Measurements from ENCODE around the gene AMOTL2. TPM values are rescaled to one million over a fixed set of nuclear protein-coding genes. Genes with fewer than 3 reads are reported as not detected.

AMOTL2 gene
- polyA plus RNA-seq (2013), result 0.74 TPM

DNA sequence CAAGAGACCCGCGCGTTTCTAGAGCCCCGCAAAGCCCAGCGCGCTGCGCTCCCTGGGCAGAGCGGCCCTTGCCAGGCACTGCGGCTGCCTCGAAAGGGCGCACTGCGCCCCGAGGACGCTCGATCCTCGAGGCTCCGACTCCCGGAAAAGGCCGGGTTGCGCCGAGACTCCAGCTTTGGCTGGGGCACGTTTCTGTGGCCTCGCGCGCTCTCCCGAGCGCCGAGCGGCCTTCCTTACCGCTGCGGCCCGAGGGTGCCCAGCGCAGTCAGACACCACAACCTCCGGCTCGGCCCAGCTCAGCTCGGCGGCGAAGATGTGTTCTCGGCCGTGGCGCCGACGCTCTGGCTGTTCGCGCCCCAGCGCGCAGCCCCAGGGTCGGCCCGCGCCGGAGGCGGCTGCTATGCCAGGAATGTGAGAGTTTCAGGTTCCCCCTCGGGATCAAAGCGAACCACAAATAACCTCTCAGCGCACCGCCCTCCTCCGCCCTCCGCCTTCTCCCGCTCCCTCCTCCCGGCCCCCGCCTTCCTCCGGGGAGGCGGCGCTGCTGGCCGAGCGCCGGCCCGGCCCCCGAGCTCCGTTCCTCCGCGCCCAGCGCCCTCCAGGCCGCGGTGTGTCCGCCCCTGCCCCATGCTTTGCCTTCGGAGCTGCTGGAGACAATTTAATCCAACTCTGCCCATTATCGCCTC lies at the start of gene AMOTL2:
TSS of gene AMOTL2 (minus strand) at position 343 of the 686 bp plus-strand sequence. CDS start 3,014 bp downstream, outside the sequence.
- peaks cover 0 to 27% (median 21%) of the 10 kb centered on the region in 4 experiments for H3K4me1 ChIP-seq (ENCODE audit: control extremely low read depth in 1 of 4, control insufficient read depth in 4 of 4, insufficient read depth in 4 of 4, low read length in 3 of 4)

DNA sequence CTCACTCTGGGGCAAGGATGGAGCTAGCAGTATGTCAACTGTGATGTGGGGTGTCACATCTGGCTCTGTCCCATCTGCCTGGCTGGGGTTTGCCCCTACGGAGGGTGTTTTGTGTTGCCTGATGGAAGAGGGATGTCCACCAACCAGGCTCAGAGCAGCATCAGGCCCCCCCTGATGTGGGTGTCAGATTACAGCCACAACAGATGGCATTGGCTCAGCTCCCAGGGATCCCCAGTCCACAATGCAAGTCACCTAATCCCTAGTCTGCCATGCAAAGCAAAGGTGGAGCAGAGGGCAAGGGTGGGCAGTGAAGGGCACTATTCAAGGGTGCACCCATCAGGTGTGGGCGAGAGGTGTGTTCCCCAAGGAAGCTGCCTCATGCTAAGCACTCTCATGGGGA lies 48.9 kb upstream of the AMOTL2 start:
- ChIA-PET POLR2A (no interaction called here), CTCF (interaction anchor here (0.9 to 1.6 kb wide), 2 partner anchors 10 to 22 kb away, joined by 3 read pairs; no protein-coding TSS in a partner anchor)
- no peak overlapping the region for H3K4me3 ChIP-seq (ENCODE audit: control insufficient read depth in 1 of 7, extremely low read depth in 1 of 7, insufficient read depth in 4 of 7, low read depth in 2 of 7, low read length in 6 of 7)
- no peaks in the 10 kb centered on the region for H3K9me3 ChIP-seq (ENCODE audit: control extremely low read depth in 1 of 5, control insufficient read depth in 4 of 5, insufficient read depth in 2 of 5, low read depth in 1 of 5, low read length in 4 of 5)
- H3K4me1 ChIP-seq (ENCODE audit: control extremely low read depth in 1 of 4, control insufficient read depth in 4 of 4, insufficient read depth in 4 of 4, low read length in 3 of 4), result no peaks in the 10 kb centered on the region
- H3K27ac ChIP-seq (ENCODE audit: insufficient read depth in 1 of 2, low read depth in 1 of 2, low read length in 2 of 2, poor library complexity in 1 of 2, severe bottlenecking in 2 of 2), result no peak overlapping the region
- 60% methylated on average over 1 of the region's 2 CpGs for WGBS (ENCODE audit: insufficient coverage)
- peaks cover 0 to 4% (median 0%) of the 10 kb centered on the region in 5 experiments for H3K27me3 ChIP-seq (replicated peaks in 2 of 5; ENCODE audit: control insufficient read depth in 4 of 5, insufficient read depth in 5 of 5, low read length in 4 of 5)
- no peaks in the 10 kb centered on the region for H3K36me3 ChIP-seq (ENCODE audit: control insufficient read depth in 4 of 4, insufficient read depth in 4 of 4, low read length in 3 of 4)
- DNase-seq, result no peak

More for the DNA sequence above, at the start of gene AMOTL2:
- WGBS (ENCODE audit: insufficient coverage), result under 1% methylated on average over 58 of the region's 78 CpGs
- Histone ChIP-seq H3K27me3 (replicated peaks in 2 of 5; ENCODE audit: control insufficient read depth in 4 of 5, insufficient read depth in 5 of 5, low read length in 4 of 5) (peaks cover 0 to 49% (median 26%) of the 10 kb centered on the region in 5 experiments), H3K36me3 (ENCODE audit: control insufficient read depth in 4 of 4, insufficient read depth in 4 of 4, low read length in 3 of 4) (no peaks in the 10 kb centered on the region), H3K9me3 (ENCODE audit: control extremely low read depth in 1 of 5, control insufficient read depth in 4 of 5, insufficient read depth in 2 of 5, low read depth in 1 of 5, low read length in 4 of 5) (no peaks in the 10 kb centered on the region), H3K4me3 (ENCODE audit: control insufficient read depth in 1 of 7, extremely low read depth in 1 of 7, insufficient read depth in 4 of 7, low read depth in 2 of 7, low read length in 6 of 7) (peak within 1 kb of the TSS; percentile 20 to 71 (median 58)), H3K27ac (ENCODE audit: insufficient read depth in 1 of 2, low read depth in 1 of 2, low read length in 2 of 2, poor library complexity in 1 of 2, severe bottlenecking in 2 of 2) (no peak within 1 kb of the TSS)
- POLR2A ChIA-PET, result no interaction called here
- CTCF ChIA-PET, result interaction anchor here (0.7 to 3.4 kb wide), 5 partner anchors 9 to 100 kb away, joined by 3 to 16 read pairs (median 3); no protein-coding TSS in a partner anchor
- peak; percentile 28 to 64 (median 58) for DNase-seq

DNA sequence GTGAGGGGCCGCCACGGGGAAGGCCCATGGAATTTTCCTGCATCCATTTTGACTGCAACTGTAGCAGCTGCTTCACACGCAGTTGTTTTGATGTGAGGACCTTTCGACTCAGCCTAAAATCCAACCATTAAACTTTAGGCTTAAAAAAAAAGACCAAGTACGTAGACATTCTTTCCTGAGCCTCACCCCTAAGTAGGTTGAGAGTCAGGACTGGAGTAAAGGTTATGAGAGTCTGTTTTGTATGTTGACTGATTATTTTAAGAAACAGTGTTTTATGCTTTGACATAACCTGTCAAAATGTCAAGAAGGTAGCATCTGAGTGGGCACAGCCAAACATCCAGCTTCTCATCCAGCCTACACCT lies 45.7 kb upstream of the AMOTL2 start:
- peaks cover 0 to under 1% (median 0%) of the 10 kb centered on the region in 5 experiments for H3K9me3 ChIP-seq (ENCODE audit: control extremely low read depth in 1 of 5, control insufficient read depth in 4 of 5, insufficient read depth in 2 of 5, low read depth in 1 of 5, low read length in 4 of 5)
- H3K4me3 ChIP-seq (ENCODE audit: control insufficient read depth in 1 of 7, extremely low read depth in 1 of 7, insufficient read depth in 4 of 7, low read depth in 2 of 7, low read length in 6 of 7), result no peak overlapping the region
- H3K36me3 ChIP-seq (ENCODE audit: control insufficient read depth in 4 of 4, insufficient read depth in 4 of 4, low read length in 3 of 4), result no peaks in the 10 kb centered on the region
- ChIA-PET CTCF (no interaction called here), POLR2A (no interaction called here)
- peaks cover 0 to 4% (median 0%) of the 10 kb centered on the region in 5 experiments for H3K27me3 ChIP-seq (replicated peaks in 2 of 5; ENCODE audit: control insufficient read depth in 4 of 5, insufficient read depth in 5 of 5, low read length in 4 of 5)
- no peaks in the 10 kb centered on the region for H3K4me1 ChIP-seq (ENCODE audit: control extremely low read depth in 1 of 4, control insufficient read depth in 4 of 4, insufficient read depth in 4 of 4, low read length in 3 of 4)
- no peak overlapping the region for H3K27ac ChIP-seq (ENCODE audit: insufficient read depth in 1 of 2, low read depth in 1 of 2, low read length in 2 of 2, poor library complexity in 1 of 2, severe bottlenecking in 2 of 2)
- DNase-seq, result no peak
- WGBS (ENCODE audit: insufficient coverage), result 96% methylated on average over 5 of the region's 5 CpGs

DNA sequence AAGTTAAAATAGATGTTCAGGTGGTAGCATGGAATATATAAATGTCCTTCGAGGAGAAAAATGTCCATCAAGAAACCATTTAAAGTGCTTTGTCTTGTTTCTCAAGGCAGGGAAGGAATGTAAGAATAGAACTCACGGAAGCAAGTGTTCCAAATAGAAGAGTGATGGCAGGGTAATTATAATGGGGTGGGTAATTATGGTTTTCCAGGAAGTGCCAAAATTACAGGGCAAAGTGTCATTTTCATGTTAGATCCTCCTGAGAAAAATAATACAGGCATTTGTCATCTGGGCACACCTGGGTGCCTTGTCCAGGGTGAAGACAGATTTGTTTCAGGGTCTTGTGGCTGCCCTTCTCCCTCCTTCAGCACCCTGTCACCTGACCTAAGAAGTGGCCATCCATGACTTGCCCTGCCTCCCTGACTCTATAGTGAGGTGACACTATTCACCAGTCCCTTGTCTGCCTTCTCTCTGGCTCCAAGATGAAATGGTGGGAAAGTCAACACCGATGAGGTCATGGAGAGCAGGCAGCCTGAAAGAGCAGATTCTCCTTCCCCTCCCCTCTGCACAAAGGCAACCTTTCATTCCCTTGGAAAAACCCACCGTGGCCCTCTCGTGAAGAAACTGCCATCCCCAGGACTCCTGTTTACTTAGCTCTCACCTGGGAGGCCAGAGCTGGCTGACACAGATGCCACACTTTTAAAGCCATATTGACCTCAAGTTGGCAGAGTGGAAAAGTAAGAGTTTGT lies 45.1 kb upstream of the AMOTL2 start:
- H3K9me3 ChIP-seq (ENCODE audit: control extremely low read depth in 1 of 5, control insufficient read depth in 4 of 5, insufficient read depth in 2 of 5, low read depth in 1 of 5, low read length in 4 of 5), result peaks cover 0 to 6% (median 2%) of the 10 kb centered on the region in 5 experiments
- DNase-seq, result no peak

DNA sequence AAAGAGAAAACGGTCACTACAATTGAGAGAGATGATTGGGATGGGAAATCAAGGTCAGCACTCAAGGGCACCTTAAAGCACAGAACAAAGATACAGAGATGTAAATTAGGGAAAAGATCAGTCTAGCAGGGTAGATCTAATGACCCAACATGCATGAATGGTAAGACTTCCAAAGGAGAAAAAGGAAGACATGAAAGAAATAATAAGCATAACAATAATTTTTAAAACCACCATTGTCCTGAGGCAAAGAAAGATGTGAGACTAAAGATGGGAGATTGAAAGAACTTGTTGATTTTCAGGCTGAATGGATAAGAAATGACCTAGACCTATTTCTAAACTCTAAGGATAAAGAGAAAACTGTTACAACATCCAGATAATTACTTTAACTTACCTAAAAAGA lies 34.8 kb upstream of the AMOTL2 start:
- no peak for DNase-seq
- WGBS (ENCODE audit: insufficient coverage), result 80% methylated on average over 1 of the region's 1 CpG
- H3K4me3 ChIP-seq (ENCODE audit: control insufficient read depth in 1 of 7, extremely low read depth in 1 of 7, insufficient read depth in 4 of 7, low read depth in 2 of 7, low read length in 6 of 7), result no peak overlapping the region
- peaks cover 4 to 11% (median 6%) of the 10 kb centered on the region in 4 experiments for H3K4me1 ChIP-seq (ENCODE audit: control extremely low read depth in 1 of 4, control insufficient read depth in 4 of 4, insufficient read depth in 4 of 4, low read length in 3 of 4)
- ChIA-PET CTCF (no interaction called here), POLR2A (no interaction called here)
- peaks cover 2 to 49% (median 36%) of the 10 kb centered on the region in 5 experiments for H3K27me3 ChIP-seq (replicated peaks in 2 of 5; ENCODE audit: control insufficient read depth in 4 of 5, insufficient read depth in 5 of 5, low read length in 4 of 5)
- H3K27ac ChIP-seq (ENCODE audit: insufficient read depth in 1 of 2, low read depth in 1 of 2, low read length in 2 of 2, poor library complexity in 1 of 2, severe bottlenecking in 2 of 2), result no peak overlapping the region
- no peaks in the 10 kb centered on the region for H3K9me3 ChIP-seq (ENCODE audit: control extremely low read depth in 1 of 5, control insufficient read depth in 4 of 5, insufficient read depth in 2 of 5, low read depth in 1 of 5, low read length in 4 of 5)
- H3K36me3 ChIP-seq (ENCODE audit: control insufficient read depth in 4 of 4, insufficient read depth in 4 of 4, low read length in 3 of 4), result no peaks in the 10 kb centered on the region

More for the DNA sequence above, 45.1 kb upstream of the AMOTL2 start:
- CTCF ChIA-PET, result no interaction called here
- Histone ChIP-seq H3K4me1 (ENCODE audit: control extremely low read depth in 1 of 4, control insufficient read depth in 4 of 4, insufficient read depth in 4 of 4, low read length in 3 of 4) (no peaks in the 10 kb centered on the region), H3K27me3 (replicated peaks in 2 of 5; ENCODE audit: control insufficient read depth in 4 of 5, insufficient read depth in 5 of 5, low read length in 4 of 5) (peaks cover 0 to 6% (median 0%) of the 10 kb centered on the region in 5 experiments), H3K27ac (ENCODE audit: insufficient read depth in 1 of 2, low read depth in 1 of 2, low read length in 2 of 2, poor library complexity in 1 of 2, severe bottlenecking in 2 of 2) (no peak overlapping the region), H3K4me3 (ENCODE audit: control insufficient read depth in 1 of 7, extremely low read depth in 1 of 7, insufficient read depth in 4 of 7, low read depth in 2 of 7, low read length in 6 of 7) (no peak overlapping the region), H3K36me3 (ENCODE audit: control insufficient read depth in 4 of 4, insufficient read depth in 4 of 4, low read length in 3 of 4) (no peaks in the 10 kb centered on the region)
- 79% methylated on average over 5 of the region's 5 CpGs for WGBS (ENCODE audit: insufficient coverage)
- POLR2A ChIA-PET, result no interaction called here

DNA sequence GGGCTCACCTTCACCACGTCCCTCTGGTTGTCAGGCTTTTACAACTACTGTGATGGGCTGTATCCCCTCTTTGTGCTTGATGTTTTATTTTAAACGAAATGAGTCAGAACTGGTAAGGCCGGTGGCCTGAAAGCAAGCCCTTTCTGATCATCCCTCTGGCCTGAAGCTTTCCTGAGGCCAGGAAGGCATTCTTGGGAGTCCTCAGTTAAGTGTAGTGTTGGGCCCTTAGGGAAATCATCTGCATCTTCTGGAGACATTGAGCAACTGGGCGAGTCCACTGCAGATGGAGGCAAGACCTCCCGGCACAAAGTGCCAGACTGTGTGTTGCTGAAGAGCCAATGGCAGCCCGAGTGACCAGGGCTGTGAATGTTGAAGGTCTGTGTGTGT lies 33.0 kb upstream of the AMOTL2 start:
- ChIA-PET POLR2A (no interaction called here), CTCF (interaction anchor here (0.7 to 0.8 kb wide), 2 partner anchors 62 to 71 kb away, joined by 3 read pairs; no protein-coding TSS in a partner anchor)
- no peak for DNase-seq
- WGBS (ENCODE audit: insufficient coverage), result 94% methylated on average over 4 of the region's 6 CpGs
- Histone ChIP-seq H3K27ac (ENCODE audit: insufficient read depth in 1 of 2, low read depth in 1 of 2, low read length in 2 of 2, poor library complexity in 1 of 2, severe bottlenecking in 2 of 2) (no peak overlapping the region), H3K36me3 (ENCODE audit: control insufficient read depth in 4 of 4, insufficient read depth in 4 of 4, low read length in 3 of 4) (no peaks in the 10 kb centered on the region), H3K9me3 (ENCODE audit: control extremely low read depth in 1 of 5, control insufficient read depth in 4 of 5, insufficient read depth in 2 of 5, low read depth in 1 of 5, low read length in 4 of 5) (peaks cover 0 to 6% (median 4%) of the 10 kb centered on the region in 5 experiments), H3K4me1 (ENCODE audit: control extremely low read depth in 1 of 4, control insufficient read depth in 4 of 4, insufficient read depth in 4 of 4, low read length in 3 of 4) (peaks cover 4 to 11% (median 6%) of the 10 kb centered on the region in 4 experiments), H3K27me3 (replicated peaks in 2 of 5; ENCODE audit: control insufficient read depth in 4 of 5, insufficient read depth in 5 of 5, low read length in 4 of 5) (peaks cover 2 to 51% (median 36%) of the 10 kb centered on the region in 5 experiments), H3K4me3 (ENCODE audit: control insufficient read depth in 1 of 7, extremely low read depth in 1 of 7, insufficient read depth in 4 of 7, low read depth in 2 of 7, low read length in 6 of 7) (peak overlapping the region in 1 of 7 experiments; percentile 65)

Data from common myeloid progenitor, CD34-positive (primary cell).